Caco-2 (cell line): ENCODE data around the gene RCOR3. TPM values are rescaled to one million over a fixed set of nuclear protein-coding genes. Genes with fewer than 3 reads are reported as not detected.

ENCODE experiments used
- BruUV-seq: library from RNA; stranded (reverse); fragments of 400-500 nt; replicated peaks from 2 replicates; lab custom pipeline; 2021; lab: Mats Ljungman, UMichigan
- CTCF ChIA-PET: fragments of 300-600 bp; sonication (Branson Sonifier 250); formaldehyde crosslinking; loops from one replicate; lab custom pipeline; 2022; ENCODE audit warnings: antibody characterized with exemption; lab: Charles Lee
- POLR2A ChIA-PET: fragments of 300-600 bp; sonication (Branson Sonifier 250); formaldehyde crosslinking; loops from one replicate; lab custom pipeline; 2022; ENCODE audit warnings: antibody characterized with exemption; lab: Charles Lee
- DNase-seq, 2 experiments: peaks; one replicate each; pipeline versions ENCODE4 v3.0.0 to v3.0.0-alpha.2; 2020 to 2022
- H3K27me3 ChIP-seq: replicated peaks from 2 replicates; pipeline ENCODE4 v1.6.0; 2011; ENCODE audit warnings: low read length; ENCODE audit not compliant: control insufficient read depth, insufficient read depth
- H3K36me3 ChIP-seq: 2 replicates; pipeline ENCODE4 v1.5.1; 2011; ENCODE audit warnings: low read length; ENCODE audit not compliant: control insufficient read depth, insufficient read depth
- H3K4me1 ChIP-seq: fragments of 250-450 bp; sonication (Bioruptor Pico); 2 replicates; pipeline ENCODE4 v1.5.1; 2020; ENCODE audit warnings: mild to moderate bottlenecking
- H3K4me3 ChIP-seq: 2 replicates; pipeline ENCODE4 v1.5.1; 2011; ENCODE audit warnings: low read depth, mild to moderate bottlenecking, control low read depth, low read length
- H3K9me3 ChIP-seq: fragments of 250-450 bp; sonication (Bioruptor Pico); 2 replicates; pipeline ENCODE4 v1.5.1; 2020; ENCODE audit warnings: mild to moderate bottlenecking, moderate library complexity
- H3K27ac Mint-ChIP-seq: one replicate; pipeline ENCODE4 v1.8.0; 2022; ENCODE audit warnings: mixed read lengths; ENCODE audit not compliant: unreplicated experiment
- H3K27me3 Mint-ChIP-seq: one replicate; pipeline ENCODE4 v1.8.0; 2022; ENCODE audit warnings: mixed read lengths; ENCODE audit not compliant: insufficient read depth, unreplicated experiment
- H3K36me3 Mint-ChIP-seq: one replicate; pipeline ENCODE4 v1.8.0; 2022; ENCODE audit warnings: mild to moderate bottlenecking, mixed read lengths; ENCODE audit not compliant: insufficient read depth, unreplicated experiment
- H3K4me1 Mint-ChIP-seq: one replicate; pipeline ENCODE4 v1.8.0; 2022; ENCODE audit warnings: low read depth, mixed read lengths; ENCODE audit not compliant: unreplicated experiment
- H3K4me3 Mint-ChIP-seq: one replicate; pipeline ENCODE4 v1.8.0; 2022; ENCODE audit warnings: mild to moderate bottlenecking, moderate library complexity, mixed read lengths; ENCODE audit not compliant: unreplicated experiment
- H3K9me3 Mint-ChIP-seq: one replicate; pipeline ENCODE4 v1.8.0; 2022; ENCODE audit warnings: mixed read lengths; ENCODE audit not compliant: unreplicated experiment
- CTCF ChIP-seq, 2 experiments: fragments of 200-600 bp in 1 of 2; IDR thresholded peaks; 1 replicate in 1 of 2; 2 replicates in 1 of 2; pipeline versions ENCODE4 v1.5.1 to v1.8.0; 2011 to 2022; ENCODE audit warnings: antibody characterized with exemption in 1 of 2, control low read depth in 1 of 2, inconsistent platforms in 1 of 2, low read depth in 1 of 2, low read length in 1 of 2, mild to moderate bottlenecking in 1 of 2, moderate library complexity in 1 of 2; ENCODE audit not compliant: insufficient read depth in 1 of 2, severe bottlenecking in 1 of 2, unreplicated experiment in 1 of 2
- intact Hi-C: fragments of 100-400 bp; cut with micrococcal nuclease; formaldehyde crosslinking; loops from one replicate; pipeline ENCODE4 v1.10.0; 2022; ENCODE audit not compliant: unreplicated experiment
- total RNA-seq: library from RNA; stranded (reverse); gene quantifications from 2 replicates; pipeline ENCODE4 v1.2.3, GENCODE V29; 2022

Gene RCOR3
- total RNA-seq, 1 experiment from 2014 or later, result 42.3 TPM

DNA sequence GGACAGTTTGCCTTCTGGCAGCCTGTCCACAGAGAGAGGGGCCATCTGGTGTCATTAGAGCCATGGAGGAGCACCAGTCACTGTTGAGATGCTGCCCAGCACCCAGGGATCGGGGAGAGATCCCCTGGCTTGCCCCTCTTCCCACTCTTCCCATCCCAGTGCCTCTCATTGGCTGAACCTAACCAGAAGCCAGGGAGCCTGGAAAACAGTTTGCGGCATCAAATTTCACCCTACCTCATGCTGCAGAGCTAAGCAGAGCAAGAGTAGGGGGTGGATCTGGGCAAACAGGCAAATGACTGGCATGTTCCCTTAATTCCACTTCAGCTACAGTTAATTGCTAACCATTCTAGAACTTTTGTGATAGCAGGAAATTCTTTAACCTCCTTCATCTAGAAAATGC lies 86.6 kb downstream of the RCOR3 start:
- no peak for DNase-seq
- Mint-ChIP-seq H3K27me3 (no peaks in the 10 kb centered on the region), H3K4me3 (no peak overlapping the region), H3K27ac (peak overlapping the region; percentile 21), H3K4me1 (peaks cover 6% of the 10 kb centered on the region), H3K36me3 (no peaks in the 10 kb centered on the region), H3K9me3 (no peaks in the 10 kb centered on the region)
- BruUV-seq, result no TSS peak
- CTCF ChIA-PET, result no interaction called here
- peaks cover 14% of the 10 kb centered on the region for H3K4me1 ChIP-seq
- intact Hi-C loops, result no loop called here
- TF ChIP-seq CTCF (IDR thresholded peaks at IDR 0.05; ENCODE audit: insufficient read depth in 1 of 2, low read depth in 1 of 2, low read length in 1 of 2, severe bottlenecking in 1 of 2, unreplicated experiment in 1 of 2), result no peak
- H3K27me3 ChIP-seq, result no peaks in the 10 kb centered on the region
- H3K36me3 ChIP-seq, result no peaks in the 10 kb centered on the region
- H3K4me3 ChIP-seq, result no peak overlapping the region
- POLR2A ChIA-PET, result no interaction called here
- no peaks in the 10 kb centered on the region; the same call in 1 of the 2 replicates for H3K9me3 ChIP-seq

- Mint-ChIP-seq H3K27ac (no peak overlapping the region), H3K36me3 (peaks cover 4% of the 10 kb centered on the region), H3K4me3 (no peak overlapping the region), H3K9me3 (peaks cover 10% of the 10 kb centered on the region), H3K4me1 (peaks cover 6% of the 10 kb centered on the region), H3K27me3 (no peaks in the 10 kb centered on the region)
- Histone ChIP-seq H3K9me3 (no peaks in the 10 kb centered on the region; the same call in 1 of the 2 replicates), H3K27me3 (no peaks in the 10 kb centered on the region), H3K4me1 (peaks cover 14% of the 10 kb centered on the region), H3K4me3 (no peak overlapping the region), H3K36me3 (no peaks in the 10 kb centered on the region)
- intact Hi-C loops, result no loop called here
- BruUV-seq, result no TSS peak
- no peak for TF ChIP-seq CTCF (IDR thresholded peaks at IDR 0.05; ENCODE audit: insufficient read depth in 1 of 2, low read depth in 1 of 2, low read length in 1 of 2, severe bottlenecking in 1 of 2, unreplicated experiment in 1 of 2)
- DNase-seq, result no peak
- CTCF ChIA-PET, result no interaction called here
- POLR2A ChIA-PET, result no interaction called here
These were observed 88.1 kb downstream of the RCOR3 start for GRCh38 chr1:211347077-211347844.

GRCh38 chr1:211348547-211348946 lies 89.4 kb downstream of the RCOR3 start:
- no peaks in the 10 kb centered on the region for H3K27me3 Mint-ChIP-seq
- BruUV-seq, result no TSS peak
- peaks cover 4% of the 10 kb centered on the region for H3K36me3 Mint-ChIP-seq
- no peak overlapping the region for H3K27ac Mint-ChIP-seq
- H3K4me1 Mint-ChIP-seq, result peaks cover 5% of the 10 kb centered on the region
- Histone ChIP-seq H3K36me3 (no peaks in the 10 kb centered on the region), H3K27me3 (no peaks in the 10 kb centered on the region), H3K4me3 (no peak overlapping the region), H3K9me3 (no peaks in the 10 kb centered on the region; the same call in 1 of the 2 replicates), H3K4me1 (peaks cover 12% of the 10 kb centered on the region)
- TF ChIP-seq CTCF (IDR thresholded peaks at IDR 0.05; ENCODE audit: insufficient read depth in 1 of 2, low read depth in 1 of 2, low read length in 1 of 2, severe bottlenecking in 1 of 2, unreplicated experiment in 1 of 2), result no peak
- DNase-seq, result no peak
- ChIA-PET CTCF (interaction anchor here (0.6 kb wide), 1 partner anchor 339 kb away, joined by 3 read pairs; no protein-coding TSS in a partner anchor), POLR2A (no interaction called here)
- H3K9me3 Mint-ChIP-seq, result peaks cover 10% of the 10 kb centered on the region
- intact Hi-C loops, result no loop called here
- H3K4me3 Mint-ChIP-seq, result no peak overlapping the region
